ENCODE data around the gene PRDX1. TPM values are rescaled to one million over a fixed set of nuclear protein-coding genes. Genes with fewer than 3 reads are reported as not detected.

Gene PRDX1
- total RNA-seq, 1 experiment from 2014 or later = 744 TPM

- no peak for TF ChIP-seq CTCF (IDR thresholded peaks at IDR 0.05; ENCODE audit: unreplicated experiment)
- peaks cover 27% of the 10 kb centered on the region for H3K4me1 Mint-ChIP-seq (ENCODE audit: low read depth, unreplicated experiment)
- H3K36me3 Mint-ChIP-seq (ENCODE audit: insufficient read depth, unreplicated experiment) = peaks cover 48% of the 10 kb centered on the region
- BruUV-seq (replicated peaks) = no TSS peak
- no peak overlapping the region for H3K27ac Mint-ChIP-seq (ENCODE audit: unreplicated experiment)
- no peak overlapping the region for H3K4me3 Mint-ChIP-seq (ENCODE audit: low read depth, unreplicated experiment)
- no peak for DNase-seq
- no peaks in the 10 kb centered on the region for H3K27me3 Mint-ChIP-seq (ENCODE audit: unreplicated experiment)
- H3K9me3 Mint-ChIP-seq (ENCODE audit: low read depth, unreplicated experiment) = no peaks in the 10 kb centered on the region
- CTCF ChIA-PET = no interaction called here
- intact Hi-C loops (cut with micrococcal nuclease; ENCODE audit: unreplicated experiment) = no loop called here
These were observed 18.0 kb downstream of the PRDX1 start for GRCh38 chr1:45503462-45504360.

DNA sequence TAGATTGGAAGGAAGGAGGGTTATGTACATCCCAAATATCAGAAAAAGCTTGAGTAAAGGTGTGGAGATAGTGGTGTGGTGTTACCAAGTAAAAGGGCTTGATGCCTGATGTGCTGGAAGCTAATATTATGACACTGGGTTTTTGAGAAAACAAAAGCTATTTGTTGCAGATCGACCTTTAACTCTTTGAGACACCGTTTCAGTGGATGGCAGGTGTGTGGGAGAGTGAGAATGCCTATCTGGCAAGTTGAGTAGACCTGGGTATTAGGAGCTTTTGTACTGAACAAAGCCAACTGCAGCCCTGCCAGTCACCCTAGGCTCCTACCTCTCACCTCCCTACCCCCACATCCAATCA lies 20.2 kb downstream of the PRDX1 start:
- H3K36me3 Mint-ChIP-seq (ENCODE audit: insufficient read depth, unreplicated experiment) = peaks cover 29% of the 10 kb centered on the region
- no peaks in the 10 kb centered on the region for H3K9me3 Mint-ChIP-seq (ENCODE audit: low read depth, unreplicated experiment)
- peaks cover 30% of the 10 kb centered on the region for H3K4me1 Mint-ChIP-seq (ENCODE audit: low read depth, unreplicated experiment)
- no peak overlapping the region for H3K27ac Mint-ChIP-seq (ENCODE audit: unreplicated experiment)
- H3K4me3 Mint-ChIP-seq (ENCODE audit: low read depth, unreplicated experiment) = peak overlapping the region; percentile 89
- intact Hi-C loops (cut with micrococcal nuclease; ENCODE audit: unreplicated experiment) = no loop called here
- no peaks in the 10 kb centered on the region for H3K27me3 Mint-ChIP-seq (ENCODE audit: unreplicated experiment)
- CTCF ChIA-PET = interaction anchor here (1.2 to 1.8 kb wide), 2 partner anchors 11 to 67 kb away, joined by 7 to 9 read pairs; no protein-coding TSS in a partner anchor
- BruUV-seq (replicated peaks) = no TSS peak
- no peak for TF ChIP-seq CTCF (IDR thresholded peaks at IDR 0.05; ENCODE audit: unreplicated experiment)
- no peak for DNase-seq

DNA sequence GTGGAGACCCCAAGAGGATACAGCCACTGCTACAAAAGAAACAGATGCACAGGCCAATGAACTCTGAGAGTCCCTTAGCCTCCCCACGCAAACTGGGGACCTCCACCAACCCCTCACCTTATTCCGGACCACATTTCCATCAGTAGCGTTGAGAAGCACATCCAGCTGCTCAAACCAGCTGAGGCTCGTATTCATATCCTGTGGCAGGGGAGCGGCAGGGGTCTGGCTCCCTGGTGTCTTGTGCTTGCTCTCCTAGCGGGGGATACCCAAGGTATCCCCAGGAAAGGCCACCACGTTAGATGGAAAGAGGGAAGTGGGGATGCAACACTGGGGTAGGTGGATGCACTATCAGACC lies 22.3 kb downstream of the PRDX1 start:
- CTCF ChIA-PET = interaction anchor here (1.0 to 1.2 kb wide), 2 partner anchors 160 to 485 kb away, joined by 5 read pairs; partner anchors contain the start of genes MUTYH and TOE1
- Mint-ChIP-seq H3K9me3 (ENCODE audit: low read depth, unreplicated experiment) (no peaks in the 10 kb centered on the region), H3K36me3 (ENCODE audit: insufficient read depth, unreplicated experiment) (peaks cover 28% of the 10 kb centered on the region), H3K27me3 (ENCODE audit: unreplicated experiment) (no peaks in the 10 kb centered on the region), H3K4me1 (ENCODE audit: low read depth, unreplicated experiment) (peaks cover 30% of the 10 kb centered on the region), H3K27ac (ENCODE audit: unreplicated experiment) (peak overlapping the region; percentile 62), H3K4me3 (ENCODE audit: low read depth, unreplicated experiment) (peak overlapping the region; percentile 89)
- TF ChIP-seq CTCF (IDR thresholded peaks at IDR 0.05; ENCODE audit: unreplicated experiment) = no peak
- TSS peak; percentile 27 for BruUV-seq (replicated peaks)
- DNase-seq = no peak
- intact Hi-C loops (cut with micrococcal nuclease; ENCODE audit: unreplicated experiment) = no loop called here

GRCh38 chr1:45498279-45498678 lies 23.4 kb downstream of the PRDX1 start:
- H3K27me3 Mint-ChIP-seq (ENCODE audit: unreplicated experiment) = no peaks in the 10 kb centered on the region
- H3K4me3 Mint-ChIP-seq (ENCODE audit: low read depth, unreplicated experiment) = peak overlapping the region; percentile 89
- intact Hi-C loops (cut with micrococcal nuclease; ENCODE audit: unreplicated experiment) = no loop called here
- CTCF ChIA-PET = no interaction called here
- peaks cover 23% of the 10 kb centered on the region for H3K36me3 Mint-ChIP-seq (ENCODE audit: insufficient read depth, unreplicated experiment)
- H3K27ac Mint-ChIP-seq (ENCODE audit: unreplicated experiment) = no peak overlapping the region
- no peaks in the 10 kb centered on the region for H3K9me3 Mint-ChIP-seq (ENCODE audit: low read depth, unreplicated experiment)
- H3K4me1 Mint-ChIP-seq (ENCODE audit: low read depth, unreplicated experiment) = peaks cover 30% of the 10 kb centered on the region
- TF ChIP-seq CTCF (IDR thresholded peaks at IDR 0.05; ENCODE audit: unreplicated experiment) = no peak
- no TSS peak for BruUV-seq (replicated peaks)
- no peak for DNase-seq

All from Calu3 (cell line).